ENCODE data around the gene PRCP.
"Not testable (repeated sequence)": the region's sequence is repeated elsewhere in the genome, so short reads cannot be mapped to it uniquely, and the experiment has no call there.

The PRCP gene

GRCh38 chr11:82900277-82901164 is at the start of gene PRCP:
TSS of gene PRCP (minus strand) at chr11:82900430. CDS start at chr11:82900402, 28 bp downstream.
- peak; percentile 81 for DNase-seq

GRCh38 chr11:82949352-82949751 is 49.1 kb upstream of the PRCP start:
- no peak for DNase-seq

- no peak for DNase-seq
These were observed 45.5 kb upstream of the PRCP start for GRCh38 chr11:82945682-82946081.

GRCh38 chr11:82945041-82945440 is 44.8 kb upstream of the PRCP start:
- not testable (repeated sequence) for DNase-seq

GRCh38 chr11:82944198-82944597 is 44.0 kb upstream of the PRCP start:
- no peak for DNase-seq

- DNase-seq = not testable (repeated sequence)
These were observed 43.2 kb upstream of the PRCP start for GRCh38 chr11:82943430-82943829.

GRCh38 chr11:82942376-82942775 is 42.1 kb upstream of the PRCP start:
- no peak for DNase-seq

- no peak for DNase-seq
These were observed 39.2 kb upstream of the PRCP start for GRCh38 chr11:82939456-82939855.

GRCh38 chr11:82937554-82937953 is 37.3 kb upstream of the PRCP start:
- DNase-seq = no peak

GRCh38 chr11:82936261-82936660 is 36.0 kb upstream of the PRCP start:
- peak; percentile 19 for DNase-seq

GRCh38 chr11:82932564-82932963 is 32.3 kb upstream of the PRCP start:
- DNase-seq = no peak

GRCh38 chr11:82930734-82931133 is 30.5 kb upstream of the PRCP start:
- no peak for DNase-seq

GRCh38 chr11:82930229-82930628 is 30.0 kb upstream of the PRCP start:
- no peak for DNase-seq

GRCh38 chr11:82929121-82929520 is 28.9 kb upstream of the PRCP start:
- no peak for DNase-seq

GRCh38 chr11:82927264-82927880 is 27.1 kb upstream of the PRCP start:
- DNase-seq = peak; percentile 57

- DNase-seq = no peak
These were observed 24.4 kb upstream of the PRCP start for GRCh38 chr11:82924522-82925224.

- DNase-seq = peak; percentile 5
These were observed 22.4 kb upstream of the PRCP start for GRCh38 chr11:82922396-82923173.

GRCh38 chr11:82920227-82920626 is 20.0 kb upstream of the PRCP start:
- DNase-seq = not testable (repeated sequence)

GRCh38 chr11:82919786-82920185 is 19.6 kb upstream of the PRCP start:
- not testable (repeated sequence) for DNase-seq

- DNase-seq = peak; percentile 12
These were observed 8.9 kb upstream of the PRCP start for GRCh38 chr11:82909015-82909640.

- DNase-seq = no peak
These were observed 8.1 kb upstream of the PRCP start for GRCh38 chr11:82908311-82908710.

- DNase-seq = no peak
These were observed 7.1 kb upstream of the PRCP start for GRCh38 chr11:82907371-82907770.
